A673 (cell line): ENCODE results near the gene FGF14. TPM values are rescaled to one million over a fixed set of nuclear protein-coding genes. Genes with fewer than 3 reads are reported as not detected.

Experiments
- BruUV-seq: library from RNA; stranded (reverse); fragments of 400-500 nt; replicated peaks from 2 replicates; lab custom pipeline; 2021; lab: Mats Ljungman, UMichigan
- CTCF ChIA-PET: fragments of 300-600 bp; sonication (Branson Sonifier 250); formaldehyde crosslinking; loops from one replicate; lab custom pipeline; 2022; ENCODE audit warnings: antibody characterized with exemption; lab: Charles Lee
- POLR2A ChIA-PET: fragments of 300-600 bp; sonication (Branson Sonifier 250); formaldehyde crosslinking; loops from one replicate; lab custom pipeline; 2022; ENCODE audit warnings: antibody characterized with exemption; ENCODE audit not compliant: low non-redundant PET; lab: Charles Lee
- DNase-seq: peaks from one replicate; pipeline ENCODE4 v3.0.0-alpha.2; 2015; ENCODE audit warnings: low spot score
- H3K27ac ChIP-seq: fragments of 200-600 bp; sonication (generic); 2 replicates; pipeline ENCODE4 v1.5.1; 2016; ENCODE audit warnings: mixed run types, low read depth, mild to moderate bottlenecking, mixed read lengths, antibody characterized with exemption, low read length; ENCODE audit not compliant: poor library complexity, severe bottlenecking
- H3K27me3 ChIP-seq: fragments of 200-600 bp; sonication (generic); replicated peaks from 2 replicates; pipeline ENCODE4 v1.6.1; 2017; ENCODE audit warnings: mixed run types, low read depth, mild to moderate bottlenecking, mixed read lengths, antibody characterized with exemption, low read length; ENCODE audit not compliant: insufficient read depth, poor library complexity
- H3K36me3 ChIP-seq: fragments of 200-600 bp; sonication (generic); 2 replicates; pipeline ENCODE4 v1.6.1; 2016; ENCODE audit warnings: mixed run types, mild to moderate bottlenecking, mixed read lengths, antibody characterized with exemption, low read length; ENCODE audit not compliant: insufficient read depth, poor library complexity, severe bottlenecking
- H3K4me1 ChIP-seq: fragments of 200-600 bp; sonication (generic); 2 replicates; pipeline ENCODE4 v1.6.1; 2017; ENCODE audit warnings: mixed run types, mild to moderate bottlenecking, mixed read lengths, antibody characterized with exemption, low read length; ENCODE audit not compliant: insufficient read depth, poor library complexity, severe bottlenecking
- H3K4me3 ChIP-seq: fragments of 200-600 bp; sonication (generic); 2 replicates; pipeline ENCODE4 v1.5.1; 2016; ENCODE audit warnings: low read depth, mixed run types, mild to moderate bottlenecking, mixed read lengths, low read length; ENCODE audit not compliant: poor library complexity, severe bottlenecking
- H3K9me3 ChIP-seq: fragments of 200-600 bp; sonication (generic); 2 replicates; pipeline ENCODE4 v1.6.1; 2016; ENCODE audit warnings: mixed run types, low read depth, mild to moderate bottlenecking, mixed read lengths, antibody characterized with exemption, low read length; ENCODE audit not compliant: poor library complexity, severe bottlenecking
- EZH2 ChIP-seq: fragments of 200-600 bp; sonication (generic); IDR thresholded peaks from 2 replicates; pipeline ENCODE4 v1.6.1; 2017; ENCODE audit warnings: borderline replicate concordance, low read depth, mild to moderate bottlenecking, mixed read lengths, antibody characterized with exemption, low read length; ENCODE audit not compliant: poor library complexity, severe bottlenecking
- intact Hi-C: fragments of 100-400 bp; cut with micrococcal nuclease; formaldehyde crosslinking; loops from one replicate; pipeline ENCODE4 v1.10.0; 2022; ENCODE audit not compliant: unreplicated experiment
- total RNA-seq: library from RNA; stranded (reverse); gene quantifications from 2 replicates; pipeline ENCODE4 v1.2.3, GENCODE V29; 2021
- TF ChIP-seq, protein P1 (sequence below): fragments of 300-800, 200-600 bp; sonication (generic); conservative IDR thresholded peaks from 2 replicates; pipeline ENCODE4 v1.5.1; 2017; ENCODE audit warnings: low read depth, mild to moderate bottlenecking, antibody characterized with exemption, low read length, moderate library complexity, mixed read lengths

FGF14 gene
- total RNA-seq, 1 experiment from 2014 or later, result 19.7 TPM

DNA sequence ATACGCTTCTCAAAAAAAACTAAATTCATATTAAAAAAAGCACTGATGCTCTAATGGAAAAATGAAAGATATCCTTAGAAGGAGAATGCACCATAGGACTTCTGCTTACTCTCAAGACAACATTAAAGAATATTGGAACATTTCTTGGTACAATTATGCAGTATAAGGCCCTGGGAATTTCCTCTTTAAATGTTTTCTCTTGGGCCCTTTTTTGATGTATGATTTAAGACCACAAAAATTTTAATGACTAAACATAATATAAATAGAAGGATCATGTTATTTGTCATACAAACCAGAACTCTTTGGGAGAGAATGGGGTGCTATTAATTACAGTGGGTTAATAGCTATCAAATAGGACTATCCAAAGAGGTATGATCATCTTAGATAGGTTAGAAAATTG lies 403.7 kb downstream of the FGF14 start:
- TF ChIP-seq, protein P1, sequence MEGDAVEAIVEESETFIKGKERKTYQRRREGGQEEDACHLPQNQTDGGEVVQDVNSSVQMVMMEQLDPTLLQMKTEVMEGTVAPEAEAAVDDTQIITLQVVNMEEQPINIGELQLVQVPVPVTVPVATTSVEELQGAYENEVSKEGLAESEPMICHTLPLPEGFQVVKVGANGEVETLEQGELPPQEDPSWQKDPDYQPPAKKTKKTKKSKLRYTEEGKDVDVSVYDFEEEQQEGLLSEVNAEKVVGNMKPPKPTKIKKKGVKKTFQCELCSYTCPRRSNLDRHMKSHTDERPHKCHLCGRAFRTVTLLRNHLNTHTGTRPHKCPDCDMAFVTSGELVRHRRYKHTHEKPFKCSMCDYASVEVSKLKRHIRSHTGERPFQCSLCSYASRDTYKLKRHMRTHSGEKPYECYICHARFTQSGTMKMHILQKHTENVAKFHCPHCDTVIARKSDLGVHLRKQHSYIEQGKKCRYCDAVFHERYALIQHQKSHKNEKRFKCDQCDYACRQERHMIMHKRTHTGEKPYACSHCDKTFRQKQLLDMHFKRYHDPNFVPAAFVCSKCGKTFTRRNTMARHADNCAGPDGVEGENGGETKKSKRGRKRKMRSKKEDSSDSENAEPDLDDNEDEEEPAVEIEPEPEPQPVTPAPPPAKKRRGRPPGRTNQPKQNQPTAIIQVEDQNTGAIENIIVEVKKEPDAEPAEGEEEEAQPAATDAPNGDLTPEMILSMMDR, result no peak
- no peak for TF ChIP-seq EZH2
- POLR2A ChIA-PET, result interaction anchor here (0.7 kb wide), 1 partner anchor 494 kb away, joined by 3 read pairs; no protein-coding TSS in a partner anchor
- no peak for DNase-seq
- Histone ChIP-seq H3K4me3 (no peak overlapping the region), H3K36me3 (no peaks in the 10 kb centered on the region), H3K27ac (no peak overlapping the region), H3K27me3 (no peaks in the 10 kb centered on the region), H3K9me3 (no peaks in the 10 kb centered on the region), H3K4me1 (peaks cover 12% of the 10 kb centered on the region)
- BruUV-seq, result no TSS peak
- CTCF ChIA-PET, result no interaction called here
- intact Hi-C loops, result no loop called here

DNA sequence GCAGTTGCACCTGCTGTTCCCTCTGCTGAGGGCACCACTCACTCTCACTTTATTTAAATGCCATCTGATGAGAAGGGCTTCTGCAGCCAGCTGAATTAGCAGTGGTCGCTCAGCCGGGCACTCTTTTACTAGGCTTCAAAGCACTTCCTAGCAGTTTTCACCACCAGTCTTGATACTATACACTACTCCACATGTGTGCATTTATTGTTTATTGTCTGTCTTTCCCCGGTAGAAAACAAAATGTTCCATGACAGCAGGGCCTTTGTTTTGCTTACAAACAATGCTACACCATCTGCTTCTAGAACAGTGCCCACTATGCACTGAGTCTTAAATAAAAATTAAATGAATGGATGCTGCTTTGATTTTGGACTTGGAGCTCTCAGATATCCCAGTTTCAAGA lies 404.9 kb downstream of the FGF14 start:
- no peak overlapping the region for H3K4me3 ChIP-seq
- POLR2A ChIA-PET, result no interaction called here
- no peaks in the 10 kb centered on the region for H3K27me3 ChIP-seq
- TF ChIP-seq, protein P1, result no peak
- TF ChIP-seq EZH2, result no peak
- no peak for DNase-seq
- H3K9me3 ChIP-seq, result no peaks in the 10 kb centered on the region
- CTCF ChIA-PET, result no interaction called here
- H3K4me1 ChIP-seq, result peaks cover 12% of the 10 kb centered on the region
- BruUV-seq, result no TSS peak
- intact Hi-C loops, result no loop called here
- H3K27ac ChIP-seq, result no peak overlapping the region
- no peaks in the 10 kb centered on the region for H3K36me3 ChIP-seq

DNA sequence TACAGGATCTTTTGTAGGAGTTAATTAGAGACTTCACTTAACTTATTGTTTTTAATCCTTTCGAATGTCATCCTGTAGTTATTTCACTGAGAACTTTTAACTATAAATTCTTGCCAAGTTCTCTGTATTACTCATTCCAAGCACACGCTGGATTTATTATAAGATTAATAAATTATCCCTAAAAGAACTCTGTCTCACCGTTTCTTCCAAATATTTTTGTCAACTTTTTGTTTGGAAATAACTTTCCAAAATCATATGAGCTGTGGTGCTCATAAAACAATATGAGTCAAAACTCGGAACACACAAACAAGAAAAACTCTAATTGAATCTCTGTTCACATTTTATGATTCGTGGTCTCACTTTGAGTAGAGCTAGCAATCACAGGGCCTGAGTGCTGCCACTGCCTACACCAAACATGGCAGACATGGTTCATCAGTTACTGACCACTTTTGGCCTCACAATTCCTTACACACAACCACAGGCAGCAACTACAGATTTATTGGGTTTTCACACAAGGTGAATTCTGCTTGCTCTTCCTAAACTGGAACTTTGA lies 412.0 kb downstream of the FGF14 start:
- Histone ChIP-seq H3K36me3 (no peaks in the 10 kb centered on the region), H3K27ac (no peak overlapping the region), H3K27me3 (no peaks in the 10 kb centered on the region), H3K4me3 (no peak overlapping the region), H3K4me1 (peaks cover 35% of the 10 kb centered on the region), H3K9me3 (no peaks in the 10 kb centered on the region)
- intact Hi-C loops, result no loop called here
- CTCF ChIA-PET, result no interaction called here
- TF ChIP-seq, protein P1, result no peak
- TF ChIP-seq EZH2, result no peak
- no TSS peak for BruUV-seq
- POLR2A ChIA-PET, result no interaction called here
- no peak for DNase-seq
